K562 (cell line): ENCODE results near the gene VPS26A. TPM values are rescaled to one million over a fixed set of nuclear protein-coding genes. Genes with fewer than 3 reads are reported as not detected.
A peak's percentile ranks its signal among the peaks of the same experiment; 100 is the strongest.

ENCODE experiments used
- ATAC-seq: fragments of 200-7000 bp; cut with Tn5 transposase; 3 replicates; pipeline ENCODE4 v1.9.1; 2020; ENCODE audit warnings: moderate library complexity
- BruUV-seq: library from RNA; stranded (reverse); fragments of 400-500 nt; replicated peaks from 2 replicates; lab custom pipeline; 2021; lab: Mats Ljungman, UMichigan
- CTCF ChIA-PET: fragments of 300-600 bp; formaldehyde crosslinking; extraction: SDS; loops from one replicate; lab custom pipeline; 2021; ENCODE audit warnings: low intra/inter-chr PET ratio; lab: Yijun Ruan, JAX
- POLR2A ChIA-PET: fragments of 300-600, 350-650 bp; sonication (Branson Sonifier 250); formaldehyde crosslinking; extraction: SDS; loops from one replicate; lab custom pipeline; 2021; ENCODE audit warnings: antibody characterized with exemption, inconsistent platforms; lab: Yijun Ruan, JAX
- DNase-seq, 4 experiments: peaks; one replicate each; pipeline versions ENCODE4 v3.0.0 to v3.0.0-alpha.2; 2011 to 2018; ENCODE audit warnings: low spot score in 3 of 4, mixed read lengths in 3 of 4; ENCODE audit errors: extremely low read depth in 1 of 4
- FAIRE-seq: peaks from 2 replicates; lab custom pipeline; 2011; peaks lifted over from hg19 to GRCh38; lab: Jason Lieb, UNC
- H2AFZ ChIP-seq: 2 replicates; pipeline ENCODE4 v1.6.0; 2011; ENCODE audit warnings: low read depth, low read length, control low read depth, inconsistent platforms
- H3K27ac ChIP-seq: fragments of 200-600 bp; 3 replicates; pipeline ENCODE4 v1.8.0; 2011; ENCODE audit warnings: low read depth, mild to moderate bottlenecking, control low read depth, inconsistent platforms, low read length, moderate library complexity, mixed read lengths; ENCODE audit errors: extremely low read depth
- H3K27me3 ChIP-seq, 2 experiments: fragments of 300-600 bp in 1 of 2; 2 replicates in 1 of 2; 3 replicates in 1 of 2; pipeline versions ENCODE4 v1.6.0 to v1.8.0; 2011; ENCODE audit warnings: inconsistent platforms in 2 of 2, low read length in 2 of 2, mild to moderate bottlenecking in 1 of 2, mixed read lengths in 1 of 2, moderate library complexity in 1 of 2; ENCODE audit not compliant: control insufficient read depth in 2 of 2, insufficient read depth in 2 of 2
- H3K36me3 ChIP-seq: fragments of 300-600 bp; 3 replicates; pipeline ENCODE4 v1.8.0; 2011; ENCODE audit warnings: mild to moderate bottlenecking, low read length, inconsistent platforms; ENCODE audit not compliant: control insufficient read depth, insufficient read depth
- H3K4me1 ChIP-seq, 2 experiments: fragments of 200-600 bp in 1 of 2; replicated peaks in 1 of 2; 2 replicates in 1 of 2; 3 replicates in 1 of 2; pipeline versions ENCODE4 v1.5.1 to v1.8.0; 2011; ENCODE audit warnings: inconsistent platforms in 2 of 2, low read length in 2 of 2, mild to moderate bottlenecking in 1 of 2, mixed read lengths in 1 of 2, moderate library complexity in 1 of 2; ENCODE audit not compliant: control insufficient read depth in 2 of 2, insufficient read depth in 2 of 2
- H3K4me2 ChIP-seq: 2 replicates; pipeline ENCODE4 v1.6.1; 2011; ENCODE audit warnings: low read length, control low read depth, inconsistent platforms, mixed read lengths; ENCODE audit not compliant: insufficient read depth
- H3K4me3 ChIP-seq: fragments of 200-600 bp; sonication (generic), shearing (Covaris generic); 2 replicates; pipeline ENCODE4 v1.5.1; 2016; ENCODE audit warnings: control low read depth, inconsistent platforms
- H3K79me2 ChIP-seq: fragments of 200-600 bp; 3 replicates; pipeline ENCODE4 v1.8.0; 2011; ENCODE audit warnings: low read length, inconsistent platforms; ENCODE audit not compliant: control insufficient read depth, insufficient read depth
- H3K9ac ChIP-seq, 2 experiments: 2 replicates each; pipeline versions ENCODE4 v1.6.0 to v1.6.1; 2011; ENCODE audit warnings: low read depth in 2 of 2, low read length in 2 of 2, control low read depth in 1 of 2, inconsistent platforms in 1 of 2, mild to moderate bottlenecking in 1 of 2, mixed read lengths in 1 of 2; ENCODE audit not compliant: insufficient read depth in 1 of 2
- H3K9me1 ChIP-seq: one replicate; pipeline ENCODE4 v1.6.0; 2011; ENCODE audit warnings: inconsistent platforms, mild to moderate bottlenecking, low read length, moderate library complexity; ENCODE audit not compliant: control insufficient read depth, insufficient read depth
- H3K9me3 ChIP-seq: replicated peaks from 2 replicates; pipeline ENCODE4 v1.5.1; 2011; ENCODE audit warnings: low read depth, low read length, inconsistent platforms; ENCODE audit not compliant: control insufficient read depth, insufficient read depth
- H4K20me1 ChIP-seq: replicated peaks from 2 replicates; pipeline ENCODE4 v1.6.1; 2011; ENCODE audit warnings: low read length, inconsistent platforms, mixed read lengths; ENCODE audit not compliant: control insufficient read depth, insufficient read depth
- ARID1B ChIP-seq: fragments of 450-650 bp; IDR thresholded peaks from 2 replicates; pipeline ENCODE4 v1.6.1; 2016; ENCODE audit warnings: antibody characterized with exemption, mild to moderate bottlenecking, inconsistent platforms
- EGR1 ChIP-seq: fragments of 450-650 bp; conservative IDR thresholded peaks from 2 replicates; pipeline ENCODE4 v1.6.1; 2017; ENCODE audit warnings: mild to moderate bottlenecking
- KDM1A ChIP-seq, 2 experiments: fragments of 450-650 bp; IDR thresholded peaks; 2 replicates each; pipeline ENCODE4 v1.6.1; 2016; ENCODE audit warnings: mild to moderate bottlenecking in 2 of 2
- MAZ ChIP-seq, 2 experiments: fragments of 450-650 bp in 1 of 2; sonication (generic) in 1 of 2; formaldehyde crosslinking; IDR thresholded peaks in 1 of 2; conservative IDR thresholded peaks in 1 of 2; 2 replicates each; pipeline versions ENCODE4 v1.4.0 to v1.5.0; 2020; ENCODE audit warnings: mild to moderate bottlenecking in 1 of 2, missing genetic modification reagents in 1 of 2
- MEIS2 ChIP-seq: fragments of 450-650 bp; IDR thresholded peaks from 2 replicates; pipeline ENCODE4 v1.6.1; 2014; ENCODE audit warnings: mild to moderate bottlenecking; ENCODE audit not compliant: partially characterized antibody
- PHF21A ChIP-seq: fragments of 450-650 bp; IDR thresholded peaks from 2 replicates; pipeline ENCODE4 v1.6.1; 2017; ENCODE audit warnings: low read depth, borderline replicate concordance
- PML ChIP-seq: IDR thresholded peaks from 2 replicates; pipeline ENCODE4 v1.6.1; 2012; ENCODE audit warnings: low read length, inconsistent platforms
- RCOR1 ChIP-seq, 2 experiments: IDR thresholded peaks; 2 replicates each; pipeline ENCODE4 v1.6.1; 2012; ENCODE audit warnings: low read depth in 2 of 2, low read length in 2 of 2, borderline replicate concordance in 1 of 2, improper control_type of control experiment in 1 of 2
- SMARCB1 ChIP-seq: IDR thresholded peaks from 2 replicates; pipeline ENCODE4 v1.6.1; 2011; ENCODE audit warnings: improper control_type of control experiment, low read depth; ENCODE audit not compliant: insufficient read length
- SOX6 ChIP-seq: fragments of 450-650 bp; IDR thresholded peaks from 2 replicates; pipeline ENCODE4 v1.6.1; 2014; ENCODE audit warnings: mild to moderate bottlenecking
- ZNF12 ChIP-seq: sonication (generic); formaldehyde crosslinking; IDR thresholded peaks from 2 replicates; pipeline ENCODE4 v1.4.0; 2020; ENCODE audit warnings: mild to moderate bottlenecking, missing genetic modification reagents
- WGBS: fragments of 100-300 bp; shearing (Covaris generic); methylation state at CpG from one replicate; pipeline ENCODE4 v1.1.6; 2016; ENCODE audit warnings: low coverage, mixed read lengths; ENCODE audit not compliant: insufficient coverage; ENCODE audit errors: missing lambda C conversion rate; 5-methylcytosine and 5-hydroxymethylcytosine counted together
- in situ Hi-C: fragments of 300-500 bp; cut with MboI; formaldehyde crosslinking; loops from 4 replicates; pipeline ENCODE4 v1.15.0; 2018; ENCODE audit warnings: inconsistent platforms, mixed read lengths
- intact Hi-C: fragments of 100-400 bp; cut with micrococcal nuclease; formaldehyde crosslinking; loops from 2 replicates; pipeline ENCODE4 v1.14.2; 2022
- polyA plus RNA-seq, 8 experiments: library from polyadenylated mRNA; depleted of rRNA in 4 of 8; stranded (reverse) in 5 of 8; unstranded in 3 of 8; fragments of >200 nt; fragmentation: Nextera tagmentation in 2 of 8; fragmentation: Illumina TruSeq in 1 of 8; extraction: Ambion mirVana in 2 of 8; extraction: Trizol in 1 of 8; gene quantifications; 2 replicates each; pipeline versions ENCODE4 v1.2.1 to v1.2.3, GENCODE V29; 2011 to 2014; ENCODE audit warnings: inconsistent platforms in 1 of 8, missing spikeins in 1 of 8
- total RNA-seq, 7 experiments: library from RNA; depleted of rRNA in 6 of 7; stranded (reverse); fragments of >200 nt in 6 of 7; fragmentation: Illumina TruSeq in 2 of 7; extraction: Trizol in 2 of 7; gene quantifications; 2 replicates each; pipeline versions ENCODE4 v1.2.1 to v1.2.3, GENCODE V29; 2011 to 2021; ENCODE audit warnings: low replicate concordance in 1 of 7
- TF ChIP-seq, protein P1 (sequence below), 2 experiments: fragments of 200-800 bp in 1 of 2; sonication (Bioruptor generic) in 1 of 2; sonication (generic) in 1 of 2; formaldehyde crosslinking in 1 of 2; IDR thresholded peaks in 1 of 2; conservative IDR thresholded peaks in 1 of 2; 2 replicates each; pipeline versions ENCODE4 v1.5.0 to v1.6.1; 2016 to 2020; ENCODE audit warnings: missing compliant biosample characterization in 1 of 2, missing genetic modification characterization in 1 of 2, missing genetic modification reagents in 1 of 2

VPS26A gene
- total and polyA plus RNA-seq, 9 of the 15 experiments (the other 6 are each of a cell fraction or from before 2014, with no cell fraction given) = 47.1 to 137 (median 69.3) TPM

DNA sequence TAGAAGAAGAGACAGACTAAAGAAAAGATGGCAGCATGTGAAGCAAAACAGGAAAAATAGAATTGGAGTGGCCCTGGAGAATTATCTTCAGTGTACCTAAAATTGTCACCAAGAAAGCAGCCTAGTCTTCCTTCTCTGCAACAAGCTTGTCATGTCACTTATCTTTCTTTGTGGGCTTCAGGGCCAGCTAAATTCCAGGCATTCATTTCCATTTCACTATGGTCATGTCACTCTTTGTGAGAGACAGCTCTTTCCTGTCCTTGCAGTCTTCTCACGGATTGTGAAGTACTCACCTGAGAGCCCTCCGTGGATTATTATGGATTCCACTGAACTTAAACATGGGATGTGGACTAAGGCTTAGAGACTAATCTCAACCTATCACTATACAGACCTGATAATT, 87.1 kb downstream of the VPS26A start (continued):
- peak; percentile 28; the same call in 1 of the 2 replicates for TF ChIP-seq SOX6
- TF ChIP-seq MAZ (CRISPR knock-in tag; conservative IDR thresholded peaks at IDR 0.05 in 1 of 2, IDR thresholded peaks at IDR 0.05 in 1 of 2) = 0 out of 4 replicates have a peak, but pooled peaks of 1 of the 2 experiments have one; percentile 16
- TF ChIP-seq MEIS2 = peak; percentile 79
- no peak for TF ChIP-seq EGR1
- peak in 1 of 2 experiments; percentile 14; a peak in 1 of 4 replicates for TF ChIP-seq RCOR1 (IDR thresholded peaks at IDR 0.05; ENCODE audit: borderline replicate concordance in 1 of 2, low read depth in 2 of 2, low read length in 2 of 2)
- peak; percentile 32 for TF ChIP-seq SMARCB1
- TF ChIP-seq ARID1B = 0 out of 2 replicates have a peak, but pooled peaks have one; percentile 10
- TF ChIP-seq, all 486 proteins: peak for 16

DNA sequence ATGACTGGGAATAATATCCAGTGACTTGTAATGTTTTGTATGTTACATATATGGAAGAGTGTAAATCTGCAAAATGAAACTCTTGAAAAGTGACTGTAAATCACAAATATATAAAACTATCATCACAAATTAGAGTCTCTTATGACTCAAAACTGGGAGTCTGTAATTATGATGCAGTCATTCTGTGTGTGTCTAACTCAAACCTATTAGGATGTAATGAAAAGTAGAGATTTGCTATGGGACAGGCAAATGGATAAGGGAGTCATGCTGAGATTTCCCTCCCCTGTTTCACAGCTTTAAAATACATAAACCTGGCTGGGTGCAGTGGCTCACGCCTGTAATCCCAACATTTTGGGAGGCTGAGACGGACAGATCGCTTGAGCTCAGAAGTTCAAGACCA, 87.5 kb downstream of the VPS26A start:
- no peaks in the 10 kb centered on the region for H3K9me1 ChIP-seq
- H3K4me2 ChIP-seq = no peak overlapping the region
- H4K20me1 ChIP-seq = no peaks in the 10 kb centered on the region
- ChIA-PET CTCF (no interaction called here), POLR2A (interaction anchor here (0.6 to 12.6 kb wide), 7 partner anchors 15 to 1084 kb away, joined by 3 to 95 read pairs (median 3); partner anchors contain the start of genes DDX21, HK1 and SUPV3L1)
- no peak overlapping the region for H3K9ac ChIP-seq
- no peak overlapping the region for H2AFZ ChIP-seq
- H3K27ac ChIP-seq = no peak overlapping the region
- peaks cover 3 to 47% of the 10 kb centered on the region in 2 experiments for H3K4me1 ChIP-seq
- H3K4me3 ChIP-seq = no peak overlapping the region
- no peaks in the 10 kb centered on the region for H3K9me3 ChIP-seq
- H3K36me3 ChIP-seq = peaks cover 31% of the 10 kb centered on the region
- no peaks in the 10 kb centered on the region for H3K79me2 ChIP-seq
- WGBS = 63% methylated on average over 3 of the region's 3 CpGs
- FAIRE-seq = no peak
- intact Hi-C loops = no loop called here
- H3K27me3 ChIP-seq = no peaks in the 10 kb centered on the region
- in situ Hi-C loops = no loop called here
- BruUV-seq = no TSS peak
- TF ChIP-seq PML = no peak
- TF ChIP-seq RCOR1 (IDR thresholded peaks at IDR 0.05; ENCODE audit: borderline replicate concordance in 1 of 2, low read depth in 2 of 2, low read length in 2 of 2) = peak in 1 of 2 experiments; percentile 67; a peak in 1 of 4 replicates
- TF ChIP-seq, protein P1, sequence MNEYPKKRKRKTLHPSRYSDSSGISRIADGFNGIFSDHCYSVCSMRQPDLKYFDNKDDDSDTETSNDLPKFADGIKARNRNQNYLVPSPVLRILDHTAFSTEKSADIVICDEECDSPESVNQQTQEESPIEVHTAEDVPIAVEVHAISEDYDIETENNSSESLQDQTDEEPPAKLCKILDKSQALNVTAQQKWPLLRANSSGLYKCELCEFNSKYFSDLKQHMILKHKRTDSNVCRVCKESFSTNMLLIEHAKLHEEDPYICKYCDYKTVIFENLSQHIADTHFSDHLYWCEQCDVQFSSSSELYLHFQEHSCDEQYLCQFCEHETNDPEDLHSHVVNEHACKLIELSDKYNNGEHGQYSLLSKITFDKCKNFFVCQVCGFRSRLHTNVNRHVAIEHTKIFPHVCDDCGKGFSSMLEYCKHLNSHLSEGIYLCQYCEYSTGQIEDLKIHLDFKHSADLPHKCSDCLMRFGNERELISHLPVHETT (CRISPR knock-in tag; conservative IDR thresholded peaks at IDR 0.05 in 1 of 2, IDR thresholded peaks at IDR 0.05 in 1 of 2) = no peak
- peak; percentile 77; the same call in 1 of the 2 replicates for TF ChIP-seq PHF21A
- no peak for TF ChIP-seq ZNF12 (CRISPR knock-in tag)
- TF ChIP-seq KDM1A (IDR thresholded peaks at IDR 0.05) = peak; percentile 69 to 74
- no peak for ATAC-seq
- no peak for DNase-seq
